ENCODE results near the gene MRPS14.

GRCh38 chr1:174971466-174971865 is 51.8 kb downstream of the MRPS14 start:
- TF ChIP-seq CTCF (IDR thresholded peaks at IDR 0.05) = no peak
- no peak for TF ChIP-seq POLR2AphosphoS5 (IDR thresholded peaks at IDR 0.05; ENCODE audit: low read depth, low read length)
- no peak for TF ChIP-seq REST (IDR thresholded peaks at IDR 0.05; ENCODE audit: insufficient read depth in 1 of 2, low read depth in 2 of 2, low read length in 1 of 2)
- TF ChIP-seq TCF7L2 (IDR thresholded peaks at IDR 0.05; ENCODE audit: low read depth, low read length) = no peak

All from Panc1 (cell line).